22Rv1 (cell line): ENCODE measurements around the gene ANO2.

Experiments
- H3K27ac ChIP-seq: fragments of 450-650 bp; 2 replicates; pipeline ENCODE4 v1.5.1; 2017
- ZFX ChIP-seq: fragments of 450-650 bp; IDR thresholded peaks from 2 replicates; pipeline ENCODE4 v1.6.1; 2017; ENCODE audit warnings: antibody characterized with exemption, borderline replicate concordance
- TF ChIP-seq, protein P1 (sequence below): fragments of 450-650 bp; IDR thresholded peaks from 2 replicates; pipeline ENCODE4 v1.5.1; 2017; ENCODE audit warnings: mild to moderate bottlenecking

ANO2 gene

DNA sequence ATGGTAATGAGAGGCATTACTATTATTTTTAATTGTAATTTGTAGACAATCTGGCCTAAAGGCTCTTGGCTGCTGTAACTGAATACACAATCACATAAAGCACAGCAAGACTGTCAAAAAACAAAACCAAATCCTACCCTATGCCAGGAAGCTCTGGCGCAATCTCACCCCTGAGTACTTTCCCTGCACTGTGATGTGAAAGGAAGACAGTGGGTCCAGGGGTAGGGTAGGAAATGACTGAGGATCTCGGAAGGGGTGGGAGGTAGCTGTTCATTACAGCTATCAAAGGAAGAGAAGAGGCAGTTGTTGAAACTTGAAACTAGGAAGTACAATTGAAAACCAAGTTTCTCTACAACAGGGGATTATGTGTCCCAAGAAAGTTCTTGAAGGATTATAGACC, 202.8 kb downstream of the ANO2 start:
- TF ChIP-seq, protein P1, sequence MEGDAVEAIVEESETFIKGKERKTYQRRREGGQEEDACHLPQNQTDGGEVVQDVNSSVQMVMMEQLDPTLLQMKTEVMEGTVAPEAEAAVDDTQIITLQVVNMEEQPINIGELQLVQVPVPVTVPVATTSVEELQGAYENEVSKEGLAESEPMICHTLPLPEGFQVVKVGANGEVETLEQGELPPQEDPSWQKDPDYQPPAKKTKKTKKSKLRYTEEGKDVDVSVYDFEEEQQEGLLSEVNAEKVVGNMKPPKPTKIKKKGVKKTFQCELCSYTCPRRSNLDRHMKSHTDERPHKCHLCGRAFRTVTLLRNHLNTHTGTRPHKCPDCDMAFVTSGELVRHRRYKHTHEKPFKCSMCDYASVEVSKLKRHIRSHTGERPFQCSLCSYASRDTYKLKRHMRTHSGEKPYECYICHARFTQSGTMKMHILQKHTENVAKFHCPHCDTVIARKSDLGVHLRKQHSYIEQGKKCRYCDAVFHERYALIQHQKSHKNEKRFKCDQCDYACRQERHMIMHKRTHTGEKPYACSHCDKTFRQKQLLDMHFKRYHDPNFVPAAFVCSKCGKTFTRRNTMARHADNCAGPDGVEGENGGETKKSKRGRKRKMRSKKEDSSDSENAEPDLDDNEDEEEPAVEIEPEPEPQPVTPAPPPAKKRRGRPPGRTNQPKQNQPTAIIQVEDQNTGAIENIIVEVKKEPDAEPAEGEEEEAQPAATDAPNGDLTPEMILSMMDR: no peak
- TF ChIP-seq ZFX: no peak
- no peak overlapping the region for H3K27ac ChIP-seq

DNA sequence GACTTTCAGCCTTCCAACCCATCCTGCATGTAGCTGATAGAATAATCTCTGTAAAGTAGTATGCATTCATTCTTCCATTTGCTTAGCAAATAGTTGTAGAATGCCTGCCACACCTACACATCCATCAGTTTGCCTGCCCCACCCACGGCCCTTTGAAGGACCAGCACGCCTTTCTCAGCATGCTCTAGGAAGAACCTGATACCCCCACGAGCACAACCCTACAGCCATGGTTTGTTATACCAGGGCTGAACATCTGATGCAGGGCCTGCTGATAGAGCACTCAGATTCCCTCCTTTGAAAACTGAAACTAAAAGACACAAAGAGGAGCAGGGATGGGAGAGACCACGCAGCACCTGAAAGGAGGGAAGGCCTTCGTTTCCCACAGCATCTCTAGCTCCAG, 205.1 kb downstream of the ANO2 start:
- TF ChIP-seq, protein P1: no peak
- no peak for TF ChIP-seq ZFX

DNA sequence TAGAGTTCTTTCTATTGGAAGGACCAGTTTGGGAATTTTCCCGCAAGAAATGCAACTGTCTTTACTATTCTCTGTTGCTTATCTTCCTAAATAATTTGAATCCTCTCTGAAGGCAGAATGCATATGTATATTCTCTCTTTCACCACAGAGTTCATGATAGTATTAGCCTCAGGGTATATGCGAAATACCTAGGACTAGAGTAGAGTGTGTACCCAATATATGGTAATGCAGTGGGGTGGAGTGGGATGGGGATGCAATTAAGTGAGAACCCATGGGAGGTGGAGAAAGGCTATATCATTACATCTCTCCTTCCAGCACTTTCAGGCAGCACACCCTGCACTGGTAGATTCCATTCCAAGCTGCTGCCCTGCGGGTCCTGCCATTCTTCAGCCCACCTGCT, 207.3 kb downstream of the ANO2 start:
- TF ChIP-seq ZFX: no peak
- TF ChIP-seq, protein P1: no peak
- no peak overlapping the region for H3K27ac ChIP-seq

More for the DNA sequence above, 205.1 kb downstream of the ANO2 start:
- H3K27ac ChIP-seq: no peak overlapping the region

DNA sequence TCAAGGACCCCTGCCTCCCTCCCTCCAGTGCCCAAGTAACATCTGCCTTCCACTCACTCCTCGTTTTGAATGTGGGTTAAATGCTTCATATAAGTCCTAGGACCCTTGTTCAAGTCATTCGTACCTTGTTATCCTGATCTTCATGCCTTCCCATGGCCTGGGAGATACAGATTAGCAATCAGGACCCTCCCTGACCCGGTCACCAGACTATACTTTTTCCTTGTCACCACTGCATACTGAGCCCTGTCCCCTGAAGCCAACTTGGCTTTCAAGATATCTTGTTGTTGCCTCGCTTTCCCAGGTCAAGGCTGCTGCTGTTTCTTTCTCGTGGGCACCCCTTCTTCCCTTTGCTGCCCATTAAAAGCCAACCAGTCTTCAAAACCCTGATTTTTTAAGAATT, 208.5 kb downstream of the ANO2 start:
- TF ChIP-seq, protein P1: no peak
- no peak for TF ChIP-seq ZFX
- no peak overlapping the region for H3K27ac ChIP-seq

DNA sequence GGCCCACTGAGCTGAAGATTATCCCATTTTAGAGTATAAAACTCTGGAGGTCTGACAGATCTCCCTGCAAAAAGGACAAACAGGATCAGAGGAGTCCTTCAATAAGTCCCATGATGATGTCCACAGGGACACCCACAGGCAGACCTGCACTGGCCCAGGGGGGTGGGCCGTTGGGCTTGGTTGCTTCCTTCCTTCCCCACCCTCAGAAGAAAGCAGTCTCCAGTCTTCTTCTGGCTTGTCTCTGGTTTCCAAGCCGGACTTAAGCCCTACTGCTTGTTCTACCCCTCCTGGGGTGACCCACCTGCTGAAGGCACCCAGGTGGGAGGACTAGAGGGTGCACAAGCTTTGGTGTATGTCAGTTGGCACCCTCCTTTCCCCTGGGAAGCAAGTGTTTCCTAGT, 209.0 kb downstream of the ANO2 start:
- no peak overlapping the region for H3K27ac ChIP-seq
- TF ChIP-seq, protein P1: no peak

DNA sequence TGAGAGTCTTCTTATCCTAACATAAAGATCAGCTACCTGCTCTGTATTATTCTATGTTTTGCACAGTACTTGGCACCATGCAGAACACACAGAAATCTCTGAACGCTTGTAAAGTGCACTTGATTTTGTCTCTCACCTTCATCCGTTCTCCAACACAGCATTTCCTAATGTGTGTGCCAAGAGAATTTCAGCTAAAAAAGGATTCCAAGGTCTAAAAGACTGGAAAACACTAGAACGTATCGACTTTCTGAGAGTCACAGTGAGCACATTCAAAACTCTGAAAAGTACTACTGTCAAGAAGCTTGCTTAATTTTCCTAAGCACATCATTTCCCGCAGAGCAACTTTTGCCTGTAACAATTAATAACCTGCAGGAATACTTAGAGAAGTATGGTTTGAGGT, 211.1 kb downstream of the ANO2 start:
- TF ChIP-seq ZFX: no peak
- TF ChIP-seq, protein P1: no peak

DNA sequence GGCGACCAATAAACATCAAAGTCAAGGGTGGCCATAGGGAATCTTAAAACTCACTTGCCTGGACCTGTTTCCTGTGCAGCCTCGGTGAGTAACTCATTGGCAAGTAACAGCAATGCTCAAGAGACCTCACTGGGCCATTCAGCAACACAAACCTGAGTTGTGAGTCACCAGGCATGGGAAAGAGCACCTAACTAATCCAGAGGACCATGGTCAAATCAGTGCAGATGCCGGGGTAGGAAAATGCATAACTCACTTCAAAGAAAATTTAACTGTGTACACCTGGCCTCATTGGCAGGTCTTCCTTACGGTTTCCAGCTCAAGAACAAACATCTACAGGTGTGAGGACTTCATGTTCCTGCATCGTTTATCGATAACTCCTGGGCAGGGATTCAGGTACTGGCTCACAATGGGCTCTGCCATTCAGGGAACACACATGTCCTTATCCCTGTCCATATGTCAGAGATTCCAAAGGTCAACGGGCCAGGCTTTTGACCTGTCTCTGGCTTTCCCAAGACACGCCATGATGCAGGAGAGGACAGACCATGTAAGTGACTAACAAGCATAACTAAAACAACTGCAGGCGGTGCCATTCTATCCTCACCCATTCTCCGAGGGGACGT, 211.8 kb downstream of the ANO2 start:
- H3K27ac ChIP-seq: no peak overlapping the region
- TF ChIP-seq ZFX: no peak

More for the DNA sequence above, 211.1 kb downstream of the ANO2 start:
- no peak overlapping the region for H3K27ac ChIP-seq

DNA sequence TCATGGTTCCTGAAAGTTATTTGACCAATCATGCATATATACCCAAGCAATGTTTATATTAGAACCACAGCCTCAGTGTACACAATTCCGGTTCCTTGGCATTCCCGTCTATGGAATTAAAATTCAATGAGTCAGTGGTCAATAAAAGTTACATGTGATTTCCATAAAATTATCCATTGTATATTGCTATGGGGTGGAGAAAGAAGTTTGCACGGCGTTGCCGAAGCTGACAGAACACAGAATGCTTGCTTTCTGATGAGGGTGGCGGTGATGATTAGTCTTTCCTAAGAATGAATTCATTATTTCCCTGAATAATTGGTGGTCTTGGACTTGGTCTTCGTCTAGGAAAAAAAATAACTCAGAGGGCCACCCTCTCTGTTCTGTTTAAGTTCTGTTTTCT, 214.1 kb downstream of the ANO2 start:
- TF ChIP-seq ZFX: no peak
- TF ChIP-seq, protein P1: no peak

More for the DNA sequence above, 214.1 kb downstream of the ANO2 start:
- H3K27ac ChIP-seq: no peak overlapping the region
